GM19324 (cell line): ENCODE measurements around the gene STAB2.

Experiments
- ATAC-seq: cut with Tn5 transposase; IDR thresholded peaks from one replicate; pipeline ENCODE4 v1.9.1; 2021; ENCODE audit warnings: mild to moderate bottlenecking, moderate library complexity; ENCODE audit not compliant: unreplicated experiment, low FRiP score

The STAB2 gene

DNA sequence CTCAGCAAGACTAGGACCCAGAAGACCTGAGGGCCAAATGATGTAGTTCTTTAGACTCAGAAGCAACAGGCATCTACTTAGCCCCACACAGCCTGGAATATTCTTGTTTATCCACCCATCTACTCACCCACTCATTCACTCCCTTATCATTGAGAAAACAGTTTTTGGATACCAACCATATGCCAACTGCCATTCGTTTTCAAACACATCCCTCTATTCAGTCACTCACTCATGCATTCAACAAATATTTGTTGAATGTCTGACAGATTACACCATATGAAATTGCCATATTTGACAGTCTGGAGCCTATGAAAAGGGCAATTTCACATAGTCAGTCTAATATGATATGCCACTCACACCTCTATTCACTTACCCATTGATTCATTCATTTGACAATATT, 150.8 kb downstream of the STAB2 start:
- ATAC-seq = no peak

DNA sequence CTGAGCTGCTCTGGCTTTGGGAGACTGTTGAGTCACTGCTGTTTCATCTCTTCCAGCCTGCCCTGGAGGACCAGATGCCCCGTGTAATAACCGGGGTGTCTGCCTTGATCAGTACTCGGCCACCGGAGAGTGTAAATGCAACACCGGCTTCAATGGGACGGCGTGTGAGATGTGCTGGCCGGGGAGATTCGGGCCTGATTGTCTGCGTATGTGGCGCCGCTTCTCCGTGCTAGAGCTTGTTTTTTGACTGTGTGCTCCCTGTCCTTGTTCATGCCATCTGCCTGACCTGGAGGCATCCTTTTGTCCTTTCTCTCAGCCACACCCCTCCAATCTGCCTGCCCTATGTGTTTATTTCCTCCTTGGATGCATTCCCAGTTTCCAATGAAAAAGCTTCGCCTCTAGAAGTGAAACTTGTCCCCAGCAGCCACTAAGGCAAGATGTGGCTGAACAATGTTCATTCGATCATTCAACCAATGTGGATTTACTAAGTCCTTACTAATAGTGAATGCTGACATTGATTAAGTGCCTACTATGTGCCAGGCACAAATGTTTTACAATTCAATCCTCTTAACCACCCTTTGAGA, 155.4 kb downstream of the STAB2 start:
- no peak for ATAC-seq

DNA sequence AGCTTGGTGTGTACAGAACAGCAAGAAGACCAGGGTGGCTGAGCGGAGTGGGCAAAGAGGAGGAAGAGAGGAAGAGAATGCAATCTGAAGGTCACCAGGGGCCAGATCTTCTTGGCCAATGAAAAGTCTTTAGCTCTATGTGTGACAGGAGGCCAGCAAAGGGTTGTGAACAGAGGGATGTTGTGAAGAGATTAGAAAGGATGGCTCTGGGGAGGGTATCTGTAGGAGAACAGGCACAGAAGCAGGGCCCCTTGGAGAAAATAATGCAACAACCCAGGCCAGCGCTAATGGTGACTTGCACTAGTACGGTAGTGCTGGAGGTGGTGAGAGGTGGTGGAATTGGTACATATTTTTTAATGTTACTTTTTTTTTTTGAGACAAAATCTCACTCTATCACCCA, 156.7 kb downstream of the STAB2 start:
- no peak for ATAC-seq

DNA sequence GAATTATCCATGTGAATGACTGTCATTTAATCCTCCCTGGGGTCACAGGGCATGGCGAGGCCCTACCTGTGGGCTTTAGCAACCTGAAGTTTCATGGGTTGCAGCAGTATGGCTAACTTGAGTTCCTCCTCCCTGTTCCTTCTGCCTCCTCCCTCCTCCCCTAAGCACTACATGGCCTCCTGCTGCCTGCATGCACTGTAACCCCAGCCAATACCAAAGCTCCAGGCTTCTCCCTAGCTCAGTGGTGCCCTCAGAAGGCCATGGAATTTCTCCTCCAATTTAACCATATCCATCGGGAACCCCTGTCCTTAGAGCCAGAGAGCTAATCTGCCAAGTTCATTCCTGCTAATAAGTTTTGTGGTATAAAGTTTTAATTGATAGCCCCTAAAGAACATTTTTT, 158.9 kb downstream of the STAB2 start:
- no peak for ATAC-seq

DNA sequence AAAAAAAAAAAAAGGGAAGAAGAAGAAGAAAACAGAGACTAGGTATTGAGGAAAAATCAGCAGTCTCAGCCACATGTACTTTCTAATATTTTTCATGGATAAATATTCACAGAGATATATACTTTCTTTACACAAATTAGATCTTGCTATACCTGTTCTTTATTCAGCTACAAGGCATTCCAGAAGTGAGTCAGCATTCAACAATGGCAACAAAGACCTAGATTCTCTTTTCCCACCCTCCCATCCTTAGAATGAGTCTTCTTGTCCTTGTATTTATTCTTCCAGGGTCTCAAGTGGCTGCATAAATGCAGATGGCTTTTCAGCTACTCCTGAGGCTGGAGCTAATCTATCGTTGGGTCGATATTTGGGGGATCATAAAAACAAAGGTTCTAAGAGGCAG, 160.9 kb downstream of the STAB2 start:
- ATAC-seq = no peak

DNA sequence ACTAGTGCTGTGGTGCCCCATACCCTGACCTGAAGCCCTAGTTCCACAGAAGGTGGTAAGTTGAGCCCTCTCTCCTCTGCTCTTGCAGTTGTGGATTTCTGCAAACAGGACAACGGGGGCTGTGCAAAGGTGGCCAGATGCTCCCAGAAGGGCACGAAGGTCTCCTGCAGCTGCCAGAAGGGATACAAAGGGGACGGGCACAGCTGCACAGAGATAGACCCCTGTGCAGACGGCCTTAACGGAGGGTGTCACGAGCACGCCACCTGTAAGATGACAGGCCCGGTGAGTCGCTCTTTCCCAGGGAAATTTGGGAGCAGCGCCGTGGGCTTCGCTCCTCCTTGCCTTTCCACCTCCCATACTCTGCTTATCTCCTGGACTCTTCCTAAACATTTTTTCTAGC, 161.8 kb downstream of the STAB2 start:
- ATAC-seq = no peak

DNA sequence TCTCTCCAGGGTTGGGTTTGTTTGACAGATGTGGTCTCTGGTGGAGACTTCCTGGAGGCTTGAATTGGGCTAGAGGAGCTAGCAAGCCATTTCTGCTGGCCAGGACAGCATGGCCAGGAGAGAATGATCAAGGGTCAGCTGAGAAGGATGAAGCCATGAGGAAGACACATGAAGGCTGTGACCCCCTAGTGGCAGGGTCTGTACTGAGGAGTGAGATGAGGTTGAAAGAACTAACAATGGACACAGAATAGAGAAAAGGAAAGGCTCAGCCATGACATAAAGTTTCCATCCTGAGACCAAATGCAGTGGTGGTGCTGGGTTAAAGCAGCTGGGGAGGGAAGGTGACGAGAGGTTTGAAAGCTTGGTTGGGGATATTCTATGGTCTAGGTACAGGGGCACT, 164.1 kb downstream of the STAB2 start:
- no peak for ATAC-seq

DNA sequence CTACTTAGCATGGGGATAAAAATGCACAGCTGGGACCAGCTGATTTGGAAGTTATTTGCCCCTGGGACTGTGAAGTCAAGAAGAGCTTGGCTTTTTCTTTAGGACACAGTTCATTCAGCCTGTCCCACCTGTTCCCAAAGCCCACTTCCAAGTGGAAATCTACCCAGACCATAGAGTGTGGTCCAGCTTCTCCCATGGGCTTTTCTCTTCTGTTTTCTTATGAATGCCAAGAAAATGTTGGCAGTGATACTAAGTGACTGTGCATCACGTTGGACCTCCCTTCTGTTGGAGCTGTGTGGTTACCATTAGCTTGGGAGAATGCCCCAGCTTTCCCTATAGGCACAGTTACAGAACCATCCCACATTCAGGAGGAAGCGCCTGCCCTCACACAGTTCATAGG, 164.5 kb downstream of the STAB2 start:
- no peak for ATAC-seq

DNA sequence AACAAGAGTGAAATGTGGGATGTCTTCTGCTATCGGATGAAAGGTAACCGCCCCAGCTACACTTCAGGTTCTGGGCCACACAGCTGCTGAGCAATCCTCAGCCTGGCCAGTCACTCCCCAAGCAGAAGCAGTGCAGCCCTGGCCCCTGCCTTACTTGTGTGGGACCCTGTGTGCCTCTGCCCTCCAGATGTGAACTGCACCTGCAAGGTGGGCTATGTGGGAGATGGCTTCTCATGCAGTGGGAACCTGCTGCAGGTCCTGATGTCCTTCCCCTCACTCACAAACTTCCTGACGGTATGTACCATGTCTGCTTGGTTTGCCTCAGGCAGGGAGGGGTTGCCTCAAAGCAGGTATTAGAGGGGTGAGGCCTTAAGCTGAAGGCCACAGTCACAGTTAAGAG, 168.4 kb downstream of the STAB2 start:
- no peak for ATAC-seq

DNA sequence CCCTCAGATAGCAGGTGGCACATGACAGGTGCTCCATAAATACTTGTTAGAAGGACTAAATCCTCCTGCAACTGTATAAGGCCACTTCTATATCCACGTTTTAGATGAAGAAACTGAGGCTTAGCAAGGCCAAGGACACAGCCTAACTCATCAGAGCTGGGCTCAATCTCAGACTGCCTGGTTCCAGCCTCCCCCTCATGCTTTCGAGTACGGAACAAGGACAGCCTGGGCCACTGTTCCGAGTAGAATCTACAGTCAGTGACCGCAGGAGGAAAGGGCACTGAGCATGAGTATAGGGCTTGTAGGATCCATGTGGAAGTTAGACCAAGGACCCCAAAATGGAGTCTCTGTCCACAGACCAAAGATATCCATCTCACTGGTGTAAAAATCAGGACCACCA, 169.4 kb downstream of the STAB2 start:
- no peak for ATAC-seq

DNA sequence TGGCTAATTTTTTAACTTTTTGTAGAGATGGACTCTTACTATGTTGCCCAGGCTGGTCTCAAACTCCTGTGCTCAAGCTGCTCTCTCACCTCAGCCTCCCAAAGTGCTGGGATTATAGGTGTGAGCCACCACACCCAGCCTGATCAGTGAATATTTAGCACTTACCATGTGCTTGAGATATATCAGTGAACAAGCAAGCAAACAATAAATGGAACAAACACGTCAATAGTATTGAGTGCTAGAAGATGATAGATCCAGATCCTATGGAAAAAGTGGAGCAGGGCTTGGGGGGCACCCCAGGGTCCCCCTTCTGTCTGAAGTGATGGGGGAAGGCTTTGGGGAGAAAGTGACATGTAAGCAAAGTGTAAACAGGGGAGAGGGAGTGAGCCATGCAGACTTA, 170.2 kb downstream of the STAB2 start:
- ATAC-seq = no peak

DNA sequence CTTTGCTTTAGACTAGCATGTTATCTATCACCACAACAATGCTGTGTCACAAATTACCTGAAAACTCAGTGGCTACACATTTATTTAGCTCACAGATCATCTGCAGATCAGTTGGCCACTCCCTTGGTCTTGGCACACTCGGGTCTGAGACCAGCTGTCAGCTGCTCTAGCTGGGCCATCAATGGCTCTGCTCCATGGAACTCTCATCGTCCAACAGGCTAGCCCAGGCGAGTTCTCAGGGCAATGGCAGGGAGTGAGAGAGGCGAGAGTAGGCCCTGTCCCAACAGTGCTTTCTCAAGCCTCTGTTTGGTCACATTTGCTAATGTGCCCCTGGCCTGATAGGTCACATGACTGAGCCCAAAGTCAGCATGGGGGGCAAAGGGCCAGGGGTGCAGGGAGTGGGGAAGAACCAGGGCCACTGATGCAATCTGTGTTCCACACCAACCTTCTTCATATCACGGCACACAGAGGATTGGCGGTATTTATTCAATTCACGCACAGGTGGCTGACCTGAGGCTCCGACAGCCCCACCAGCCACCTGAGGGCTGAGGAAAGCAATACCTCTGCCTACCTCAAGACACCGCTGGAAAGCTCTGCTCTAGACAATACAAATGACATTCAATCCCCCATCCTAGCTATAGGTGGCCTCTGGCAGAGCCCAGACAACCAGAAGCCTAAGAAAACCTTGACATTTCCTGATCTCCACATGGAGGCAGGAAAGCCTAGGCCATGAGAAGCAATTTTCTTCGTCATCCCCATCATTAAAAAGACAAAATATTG, 171.4 kb downstream of the STAB2 start:
- no peak for ATAC-seq

DNA sequence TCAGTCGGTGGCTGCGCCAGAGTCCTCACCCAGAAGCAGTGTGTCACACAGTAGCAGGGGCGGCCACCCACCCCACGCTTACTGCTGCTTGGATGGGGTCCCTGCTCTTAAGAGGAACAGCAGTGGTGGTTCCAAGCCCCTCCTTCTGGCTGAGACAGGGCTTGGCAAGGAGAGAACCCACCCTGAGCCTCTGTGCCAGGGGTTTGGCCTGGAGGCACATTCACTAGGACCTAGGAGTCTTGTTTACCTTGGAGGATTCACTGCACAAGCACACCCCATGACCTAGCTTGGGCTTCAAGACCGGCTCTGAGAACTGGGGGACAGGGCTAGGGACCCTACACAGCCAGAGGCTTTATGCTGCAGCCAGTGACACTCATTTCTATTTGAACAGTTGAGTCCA, 175.4 kb downstream of the STAB2 start:
- no peak for ATAC-seq

DNA sequence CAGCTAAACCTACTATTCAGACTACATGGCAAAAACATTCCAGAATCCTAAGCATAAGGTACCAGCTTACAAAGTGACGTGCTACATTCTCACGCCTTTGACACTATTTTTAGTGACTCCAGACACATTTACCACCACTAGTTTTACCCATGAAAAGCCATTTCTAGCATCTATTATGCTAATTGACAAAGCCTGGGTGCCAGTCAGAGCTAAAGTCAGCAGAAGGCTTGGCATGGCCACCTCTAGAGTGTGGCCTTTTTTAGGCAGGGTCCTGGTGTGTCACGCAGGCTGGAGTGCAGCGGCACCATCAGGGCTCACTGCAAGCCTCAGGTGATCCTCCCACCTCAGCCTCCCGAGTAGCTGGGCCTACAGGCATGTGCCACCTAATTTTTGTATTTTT, 178.2 kb downstream of the STAB2 start:
- no peak for ATAC-seq

DNA sequence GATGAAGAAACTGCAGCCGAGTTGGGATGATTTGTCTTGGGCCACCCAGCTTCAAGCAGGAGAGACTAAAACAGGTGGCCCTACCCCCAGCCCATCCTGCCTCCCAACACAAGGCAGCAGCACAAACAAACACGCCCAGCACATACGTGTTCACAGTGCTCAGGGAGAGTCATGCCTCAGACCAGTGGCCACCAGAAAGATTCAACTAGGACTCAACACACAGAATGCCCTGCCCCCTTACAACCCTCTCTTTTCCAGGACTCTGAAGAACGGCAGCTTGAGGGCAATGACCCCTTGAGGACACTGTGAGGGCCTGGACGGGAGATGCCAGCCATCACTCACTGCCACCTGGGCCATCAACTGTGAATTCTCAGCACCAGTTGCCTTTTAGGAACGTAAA, 179.0 kb downstream of the STAB2 start:
- no peak for ATAC-seq

DNA sequence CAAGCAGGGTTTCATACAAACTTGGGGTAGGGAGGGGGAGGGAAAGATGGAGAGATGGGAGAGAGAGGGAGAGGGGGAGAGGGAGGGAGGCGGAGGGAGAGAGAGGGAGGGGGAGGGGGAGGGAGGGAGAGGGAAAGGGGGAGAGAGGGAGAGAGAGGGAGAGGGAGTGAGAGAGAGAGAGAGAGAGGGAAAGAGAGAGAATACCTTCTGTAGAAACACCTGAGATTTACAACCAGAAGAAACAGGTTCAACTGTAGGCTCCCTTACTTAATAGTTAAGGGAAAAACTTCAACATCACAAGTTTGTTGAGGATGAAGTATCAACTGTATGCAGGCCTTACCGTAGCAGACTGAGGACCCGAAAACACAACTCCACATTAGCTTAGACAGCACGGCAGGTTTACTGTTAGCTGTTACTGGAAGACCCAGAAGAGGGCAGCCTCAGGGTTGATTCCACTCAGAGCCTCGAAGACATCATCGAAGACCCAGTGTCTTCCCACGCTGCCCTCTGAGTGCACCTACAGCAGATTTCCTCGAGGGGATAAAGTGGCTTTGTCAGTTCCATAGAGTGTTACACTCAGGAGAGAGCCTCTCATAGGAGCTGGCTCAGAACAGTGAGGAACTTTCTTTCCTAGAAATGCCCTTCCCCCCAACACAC, 181.5 kb downstream of the STAB2 start:
- ATAC-seq = no peak

DNA sequence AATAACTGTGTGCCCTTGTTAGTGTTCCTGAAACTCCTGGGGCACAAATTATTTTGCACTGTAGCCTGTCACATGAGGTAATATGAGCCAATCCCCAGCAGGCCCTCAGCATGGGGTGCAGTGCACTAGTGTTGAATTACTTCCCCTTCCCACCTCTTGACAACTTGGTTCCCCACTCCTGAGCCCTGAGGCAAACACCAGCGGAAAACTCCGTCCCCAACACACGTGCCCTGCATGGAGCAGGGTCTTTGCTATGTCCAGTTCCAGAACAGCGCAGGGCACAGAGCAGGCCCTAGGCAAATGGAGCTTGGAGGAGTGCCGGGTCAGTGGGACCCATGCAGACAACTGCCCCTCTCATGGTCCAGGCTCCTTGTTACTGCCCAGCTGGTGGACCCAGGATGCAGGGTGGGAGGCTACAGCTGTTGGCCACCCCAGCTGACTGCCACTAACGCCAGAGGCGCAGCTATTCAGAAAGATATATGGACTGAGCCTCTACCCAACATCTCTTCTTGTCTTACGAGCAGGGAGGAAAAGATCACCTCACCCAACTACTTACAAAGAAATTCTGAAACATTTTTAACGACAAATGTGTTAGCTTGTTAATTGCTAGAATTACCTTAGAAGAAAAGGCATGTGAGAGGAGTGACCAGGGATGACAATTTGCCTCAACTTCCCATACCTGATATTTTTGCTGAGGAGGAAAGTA, 182.3 kb downstream of the STAB2 start:
- no peak for ATAC-seq

DNA sequence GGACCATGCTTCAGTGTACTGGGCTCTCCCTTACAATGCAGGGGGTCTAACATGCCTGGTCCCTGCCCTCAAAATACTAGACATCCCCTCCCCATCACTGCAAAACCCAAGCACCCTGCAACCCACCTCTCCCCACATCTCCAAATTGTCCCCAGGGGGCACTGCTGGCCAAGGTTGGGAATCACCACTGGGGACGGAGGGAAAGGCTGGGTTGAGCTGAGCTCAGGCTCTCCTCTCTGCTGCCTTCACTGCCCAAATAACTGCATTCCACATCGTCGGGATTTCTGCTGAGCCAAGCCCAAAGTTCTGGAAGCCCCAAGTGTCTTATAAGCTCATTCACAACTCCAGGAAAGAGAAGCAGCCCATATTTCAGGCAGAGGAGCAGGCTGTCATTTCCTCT, 184.4 kb downstream of the STAB2 start:
- no peak for ATAC-seq

DNA sequence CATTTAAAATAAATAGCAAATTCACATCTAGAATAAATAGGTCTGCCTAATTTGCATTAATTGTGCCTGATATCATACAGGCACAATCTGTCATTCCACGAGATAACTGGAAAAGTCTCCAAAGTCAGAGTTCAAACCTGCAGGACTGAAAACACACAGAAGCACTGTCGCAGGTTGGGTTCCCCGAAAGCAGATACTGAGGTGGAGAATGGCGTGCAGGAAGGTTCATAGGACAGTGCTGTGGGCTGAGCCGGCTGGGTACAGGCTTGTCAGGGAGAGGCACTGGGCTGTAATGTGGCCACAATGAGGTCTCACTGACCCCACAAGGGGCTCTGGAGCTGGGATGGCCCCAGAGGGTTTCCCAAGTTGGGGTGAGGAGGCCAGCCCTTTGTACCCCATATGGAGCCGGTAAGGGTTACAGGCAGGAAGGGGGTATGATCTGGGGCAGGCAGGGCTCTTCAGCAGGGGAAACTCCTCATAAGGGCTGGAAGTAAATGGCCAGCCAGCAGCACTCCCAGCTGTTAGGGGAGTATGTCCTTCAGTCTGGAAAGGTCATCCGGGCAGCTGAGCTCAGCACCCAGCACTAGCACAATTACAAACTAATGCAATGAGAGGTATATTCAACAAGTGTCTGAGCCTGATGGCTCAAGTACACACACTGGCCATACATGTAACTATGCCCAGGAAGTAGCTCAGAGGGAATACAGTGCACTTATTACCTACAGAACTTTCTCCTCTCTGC, 185.5 kb downstream of the STAB2 start:
- no peak for ATAC-seq

DNA sequence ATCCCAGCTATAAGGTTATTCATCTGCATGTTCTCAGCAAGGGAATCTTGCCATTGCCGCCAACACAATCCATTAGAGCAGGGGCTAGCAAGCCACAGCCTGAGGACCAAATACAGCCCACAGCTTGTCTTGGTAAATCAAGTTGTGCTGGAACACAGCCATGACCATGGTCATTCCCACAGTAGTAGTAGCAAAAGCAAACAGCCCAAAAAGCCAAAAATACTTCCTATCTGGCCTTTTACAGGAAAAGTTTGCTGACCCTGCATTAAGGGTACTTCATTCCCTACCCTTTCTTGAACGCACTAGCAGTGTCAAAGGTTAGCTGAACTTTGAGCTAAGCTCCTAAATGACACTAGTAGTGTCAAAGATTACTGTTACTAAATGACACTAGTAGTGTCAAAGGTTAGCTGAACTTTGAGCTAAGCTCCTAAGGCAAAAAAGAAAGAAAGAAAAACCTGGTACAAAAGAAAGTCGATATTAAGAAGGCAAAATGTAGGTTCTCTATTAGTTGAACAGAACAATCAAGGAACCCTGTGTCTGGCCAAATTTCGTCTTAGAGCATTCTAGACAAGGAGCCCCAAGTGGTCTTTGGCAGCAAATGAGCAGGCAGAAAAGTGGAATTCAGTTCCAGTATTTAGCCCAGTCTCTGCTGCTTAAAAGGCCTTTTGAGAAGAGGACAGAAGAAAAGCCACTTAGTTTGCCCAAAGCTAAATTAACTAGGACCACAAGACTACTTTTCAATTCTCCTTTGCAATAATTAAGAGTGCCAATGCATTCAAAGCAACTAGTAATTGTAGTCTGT, 186.2 kb downstream of the STAB2 start:
- no peak for ATAC-seq
